NT2/D1 (cell line): ENCODE data around the gene RTN1.

Experiments
- DNase-seq: peaks from one replicate; pipeline ENCODE4 v3.0.0-alpha.2; 2011; ENCODE audit warnings: low read depth, low spot score
- H3K27me3 ChIP-seq: 2 replicates; pipeline ENCODE4 v1.6.0; 2011; ENCODE audit warnings: mild to moderate bottlenecking; ENCODE audit not compliant: insufficient read length, insufficient read depth
- H3K36me3 ChIP-seq: 2 replicates; pipeline ENCODE4 v1.6.1; 2011; ENCODE audit warnings: mild to moderate bottlenecking, low read length, mixed read lengths; ENCODE audit not compliant: insufficient read depth, insufficient read length
- H3K4me1 ChIP-seq: 2 replicates; pipeline ENCODE4 v1.5.1; 2011; ENCODE audit not compliant: insufficient read depth, insufficient read length
- H3K4me3 ChIP-seq: 2 replicates; pipeline ENCODE4 v1.5.1; 2011; ENCODE audit warnings: low read depth; ENCODE audit not compliant: insufficient read length
- H3K9ac ChIP-seq: 2 replicates; pipeline ENCODE4 v1.6.0; 2011; ENCODE audit warnings: low read depth; ENCODE audit not compliant: insufficient read length
- H3K9me3 ChIP-seq: 2 replicates; pipeline ENCODE4 v1.5.1; 2011; ENCODE audit warnings: mild to moderate bottlenecking, low read length; ENCODE audit not compliant: insufficient read depth
- SUZ12 ChIP-seq: IDR thresholded peaks from 2 replicates; pipeline ENCODE4 v1.6.1; 2011; ENCODE audit not compliant: insufficient read length, insufficient read depth; ENCODE audit errors: extremely low read depth
- YY1 ChIP-seq: IDR thresholded peaks from 2 replicates; pipeline ENCODE4 v1.6.1; 2011; ENCODE audit not compliant: insufficient read length, insufficient read depth
- ZNF274 ChIP-seq: IDR thresholded peaks from 2 replicates; pipeline ENCODE4 v1.6.1; 2011; ENCODE audit warnings: mild to moderate bottlenecking, low read depth, low read length

RTN1 gene

GRCh38 chr14:59699442-59699841 lies 171.1 kb downstream of the RTN1 start:
- Histone ChIP-seq H3K9ac (no peak overlapping the region), H3K27me3 (no peaks in the 10 kb centered on the region), H3K36me3 (no peaks in the 10 kb centered on the region), H3K4me1 (no peaks in the 10 kb centered on the region), H3K4me3 (no peak overlapping the region), H3K9me3 (peaks cover 6% of the 10 kb centered on the region; the same call in 1 of the 2 replicates)
- TF ChIP-seq YY1 = no peak
- TF ChIP-seq ZNF274 = no peak
- no peak for TF ChIP-seq SUZ12
- DNase-seq = no peak

GRCh38 chr14:59698793-59699192 lies 171.8 kb downstream of the RTN1 start:
- Histone ChIP-seq H3K9me3 (peaks cover 6% of the 10 kb centered on the region; the same call in 1 of the 2 replicates), H3K4me1 (no peaks in the 10 kb centered on the region), H3K27me3 (no peaks in the 10 kb centered on the region), H3K4me3 (no peak overlapping the region), H3K36me3 (no peaks in the 10 kb centered on the region), H3K9ac (no peak overlapping the region)
- TF ChIP-seq SUZ12 (no peak), YY1 (no peak), ZNF274 (no peak)
- no peak for DNase-seq

- no peak overlapping the region for H3K4me3 ChIP-seq
- TF ChIP-seq SUZ12 (no peak), ZNF274 (no peak), YY1 (no peak)
- no peaks in the 10 kb centered on the region for H3K27me3 ChIP-seq
- no peaks in the 10 kb centered on the region for H3K4me1 ChIP-seq
- H3K9ac ChIP-seq = no peak overlapping the region
- DNase-seq = no peak
- no peaks in the 10 kb centered on the region for H3K36me3 ChIP-seq
- H3K9me3 ChIP-seq = no peaks in the 10 kb centered on the region
Measured at GRCh38 chr14:59695198-59695597, 175.4 kb downstream of the RTN1 start.

- Histone ChIP-seq H3K27me3 (no peaks in the 10 kb centered on the region), H3K9ac (no peak overlapping the region), H3K4me3 (no peak overlapping the region), H3K4me1 (no peaks in the 10 kb centered on the region), H3K9me3 (peaks cover 8% of the 10 kb centered on the region; the same call in 1 of the 2 replicates), H3K36me3 (no peaks in the 10 kb centered on the region)
- TF ChIP-seq ZNF274 (no peak), SUZ12 (no peak), YY1 (no peak)
- no peak for DNase-seq
Measured at GRCh38 chr14:59691266-59691665, 179.3 kb downstream of the RTN1 start.

GRCh38 chr14:59690426-59690825 lies 180.2 kb downstream of the RTN1 start:
- Histone ChIP-seq H3K4me1 (no peaks in the 10 kb centered on the region), H3K9ac (no peak overlapping the region), H3K36me3 (no peaks in the 10 kb centered on the region), H3K4me3 (no peak overlapping the region), H3K27me3 (no peaks in the 10 kb centered on the region), H3K9me3 (peaks cover 8% of the 10 kb centered on the region; the same call in 1 of the 2 replicates)
- TF ChIP-seq ZNF274 (no peak), YY1 (no peak), SUZ12 (no peak)
- no peak for DNase-seq

- Histone ChIP-seq H3K9me3 (peaks cover 8% of the 10 kb centered on the region; the same call in 1 of the 2 replicates), H3K27me3 (no peaks in the 10 kb centered on the region), H3K36me3 (no peaks in the 10 kb centered on the region), H3K4me1 (no peaks in the 10 kb centered on the region), H3K9ac (no peak overlapping the region), H3K4me3 (no peak overlapping the region)
- DNase-seq = peak; percentile 18
- TF ChIP-seq SUZ12 = no peak
- no peak for TF ChIP-seq YY1
- TF ChIP-seq ZNF274 = no peak
Measured at GRCh38 chr14:59688224-59689170, 182.1 kb downstream of the RTN1 start.

GRCh38 chr14:59687663-59688062 lies 182.9 kb downstream of the RTN1 start:
- Histone ChIP-seq H3K9ac (no peak overlapping the region), H3K4me3 (no peak overlapping the region), H3K27me3 (no peaks in the 10 kb centered on the region), H3K9me3 (peaks cover 8% of the 10 kb centered on the region; the same call in 1 of the 2 replicates), H3K4me1 (no peaks in the 10 kb centered on the region), H3K36me3 (no peaks in the 10 kb centered on the region)
- DNase-seq = no peak
- TF ChIP-seq YY1 = no peak
- TF ChIP-seq SUZ12 = no peak
- no peak for TF ChIP-seq ZNF274
